ENCODE results near the gene SPTBN1. TPM values are rescaled to one million over a fixed set of nuclear protein-coding genes. Genes with fewer than 3 reads are reported as not detected.

The SPTBN1 gene
- total RNA-seq, 2 donors from 2014 or later, result 179 to 194 TPM

DNA sequence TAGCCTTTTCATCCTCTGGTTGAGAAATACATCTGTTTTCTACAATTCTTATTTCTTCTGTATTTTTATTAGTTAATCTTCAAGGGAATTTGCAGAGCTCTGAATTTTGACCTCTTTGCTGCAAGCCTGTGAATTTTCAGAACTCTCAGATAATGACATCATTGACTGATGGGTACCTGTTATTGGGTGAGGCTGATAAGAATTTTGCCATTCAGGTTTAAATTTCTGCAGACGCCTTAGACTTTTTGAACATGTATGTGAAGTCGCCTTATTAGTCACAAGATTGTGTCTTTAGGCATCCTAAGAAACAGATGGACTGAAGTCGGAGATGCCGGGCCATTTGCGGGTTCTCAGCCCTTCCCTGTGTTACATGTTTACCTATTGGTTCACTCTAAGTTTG lies 82.4 kb downstream of the SPTBN1 start:
- H3K4me1 Mint-ChIP-seq, result peaks cover 10% of the 10 kb centered on the region
- TF ChIP-seq, protein P1, sequence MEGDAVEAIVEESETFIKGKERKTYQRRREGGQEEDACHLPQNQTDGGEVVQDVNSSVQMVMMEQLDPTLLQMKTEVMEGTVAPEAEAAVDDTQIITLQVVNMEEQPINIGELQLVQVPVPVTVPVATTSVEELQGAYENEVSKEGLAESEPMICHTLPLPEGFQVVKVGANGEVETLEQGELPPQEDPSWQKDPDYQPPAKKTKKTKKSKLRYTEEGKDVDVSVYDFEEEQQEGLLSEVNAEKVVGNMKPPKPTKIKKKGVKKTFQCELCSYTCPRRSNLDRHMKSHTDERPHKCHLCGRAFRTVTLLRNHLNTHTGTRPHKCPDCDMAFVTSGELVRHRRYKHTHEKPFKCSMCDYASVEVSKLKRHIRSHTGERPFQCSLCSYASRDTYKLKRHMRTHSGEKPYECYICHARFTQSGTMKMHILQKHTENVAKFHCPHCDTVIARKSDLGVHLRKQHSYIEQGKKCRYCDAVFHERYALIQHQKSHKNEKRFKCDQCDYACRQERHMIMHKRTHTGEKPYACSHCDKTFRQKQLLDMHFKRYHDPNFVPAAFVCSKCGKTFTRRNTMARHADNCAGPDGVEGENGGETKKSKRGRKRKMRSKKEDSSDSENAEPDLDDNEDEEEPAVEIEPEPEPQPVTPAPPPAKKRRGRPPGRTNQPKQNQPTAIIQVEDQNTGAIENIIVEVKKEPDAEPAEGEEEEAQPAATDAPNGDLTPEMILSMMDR (conservative IDR thresholded peaks at IDR 0.05), result no peak
- 91 to 95% methylated on average over 5 of the region's 5 CpGs for WGBS, 2 experiments (ENCODE audit: insufficient coverage in 1 of 2, insufficient read length in 1 of 2)
- no peak overlapping the region for H3K27ac ChIP-seq (ENCODE audit: low read depth, low read length)
- H3K4me3 Mint-ChIP-seq, result no peak overlapping the region
- no peaks in the 10 kb centered on the region for H3K27me3 Mint-ChIP-seq (ENCODE audit: insufficient read depth)
- no peak overlapping the region for H3K4me3 ChIP-seq (ENCODE audit: low read length)
- H3K9me3 Mint-ChIP-seq, result no peaks in the 10 kb centered on the region
- H3K9ac ChIP-seq (ENCODE audit: extremely low read depth, low read length, poor library complexity, severe bottlenecking), result no peak overlapping the region
- H3K27me3 ChIP-seq (ENCODE audit: control insufficient read depth, insufficient read depth, low read length, poor library complexity, severe bottlenecking), result no peaks in the 10 kb centered on the region
- H3K36me3 Mint-ChIP-seq (ENCODE audit: low read depth), result peaks cover 3% of the 10 kb centered on the region
- H3K9me3 ChIP-seq (ENCODE audit: control insufficient read depth, low read length), result no peaks in the 10 kb centered on the region
- no peak overlapping the region for H3K27ac Mint-ChIP-seq
- DNase-seq, result no peak
- no peaks in the 10 kb centered on the region for H3K4me1 ChIP-seq (ENCODE audit: control insufficient read depth, insufficient read depth, low read length)
- H3K36me3 ChIP-seq (ENCODE audit: control insufficient read depth, insufficient read depth, low read length), result no peaks in the 10 kb centered on the region

DNA sequence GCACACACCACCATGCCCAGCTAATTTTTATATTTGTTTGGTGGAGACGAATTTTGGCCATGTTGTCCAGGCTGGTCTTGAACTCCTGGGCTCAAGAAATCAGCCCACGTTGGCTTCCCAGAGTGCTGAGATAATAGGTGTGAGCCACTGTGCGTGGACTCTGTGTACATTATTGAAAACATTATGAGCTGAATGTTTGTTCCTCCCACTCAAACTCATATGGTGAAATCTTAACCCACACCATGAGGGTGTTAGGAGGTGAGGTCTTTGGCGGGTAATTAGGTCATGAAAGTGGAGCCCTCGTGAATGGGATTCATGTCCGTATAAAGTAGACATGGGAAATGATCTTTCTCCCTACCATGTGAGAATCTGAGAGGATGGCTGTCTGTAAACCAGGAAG lies 83.6 kb downstream of the SPTBN1 start:
- Histone ChIP-seq H3K4me3 (ENCODE audit: low read length) (no peak overlapping the region), H3K9me3 (ENCODE audit: control insufficient read depth, low read length) (no peaks in the 10 kb centered on the region), H3K9ac (ENCODE audit: extremely low read depth, low read length, poor library complexity, severe bottlenecking) (no peak overlapping the region), H3K4me1 (ENCODE audit: control insufficient read depth, insufficient read depth, low read length) (no peaks in the 10 kb centered on the region), H3K27me3 (ENCODE audit: control insufficient read depth, insufficient read depth, low read length, poor library complexity, severe bottlenecking) (no peaks in the 10 kb centered on the region), H3K27ac (ENCODE audit: low read depth, low read length) (no peak overlapping the region), H3K36me3 (ENCODE audit: control insufficient read depth, insufficient read depth, low read length) (no peaks in the 10 kb centered on the region)
- TF ChIP-seq, protein P1 (conservative IDR thresholded peaks at IDR 0.05), result no peak
- H3K9me3 Mint-ChIP-seq, result no peaks in the 10 kb centered on the region
- H3K4me1 Mint-ChIP-seq, result peaks cover 7% of the 10 kb centered on the region
- DNase-seq, result no peak
- WGBS, 2 experiments (ENCODE audit: insufficient coverage in 1 of 2, insufficient read length in 1 of 2), result 93 to 100% methylated on average over 2 to 6 of the region's 6 CpGs
- H3K36me3 Mint-ChIP-seq (ENCODE audit: low read depth), result peaks cover 3% of the 10 kb centered on the region
- H3K27me3 Mint-ChIP-seq (ENCODE audit: insufficient read depth), result no peaks in the 10 kb centered on the region
- H3K27ac Mint-ChIP-seq, result peak overlapping the region; percentile 22
- no peak overlapping the region for H3K4me3 Mint-ChIP-seq

DNA sequence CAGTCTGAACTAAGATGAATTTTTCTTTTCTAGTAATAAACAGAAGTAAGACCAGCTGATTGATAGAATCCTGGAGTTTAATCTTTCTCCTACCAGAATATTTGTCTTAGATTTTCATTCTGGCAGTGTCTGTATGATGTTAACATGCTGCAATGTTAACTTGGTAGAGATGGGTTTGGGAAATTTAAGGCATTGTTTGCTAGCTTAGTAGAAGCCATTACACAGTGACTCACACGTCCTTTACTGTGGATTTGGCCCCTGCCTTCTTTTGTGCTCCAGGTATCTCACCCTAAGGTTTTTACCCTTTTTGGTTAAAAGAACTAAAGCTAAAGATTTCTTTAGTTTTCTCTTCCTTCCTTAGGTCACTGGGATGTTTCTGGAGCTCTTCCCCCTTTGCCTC lies 84.1 kb downstream of the SPTBN1 start:
- 82 to 89% methylated on average over 1 of the region's 1 CpG for WGBS, 2 experiments (ENCODE audit: insufficient coverage in 1 of 2, insufficient read length in 1 of 2)
- H3K4me1 ChIP-seq (ENCODE audit: control insufficient read depth, insufficient read depth, low read length), result no peaks in the 10 kb centered on the region
- Mint-ChIP-seq H3K36me3 (ENCODE audit: low read depth) (peaks cover 3% of the 10 kb centered on the region), H3K27ac (peak overlapping the region; percentile 22), H3K27me3 (ENCODE audit: insufficient read depth) (no peaks in the 10 kb centered on the region), H3K9me3 (no peaks in the 10 kb centered on the region), H3K4me1 (peaks cover 6% of the 10 kb centered on the region), H3K4me3 (no peak overlapping the region)
- no peak for DNase-seq
- H3K9ac ChIP-seq (ENCODE audit: extremely low read depth, low read length, poor library complexity, severe bottlenecking), result no peak overlapping the region
- H3K36me3 ChIP-seq (ENCODE audit: control insufficient read depth, insufficient read depth, low read length), result no peaks in the 10 kb centered on the region
- no peaks in the 10 kb centered on the region for H3K27me3 ChIP-seq (ENCODE audit: control insufficient read depth, insufficient read depth, low read length, poor library complexity, severe bottlenecking)
- no peak overlapping the region for H3K4me3 ChIP-seq (ENCODE audit: low read length)
- H3K27ac ChIP-seq (ENCODE audit: low read depth, low read length), result no peak overlapping the region
- no peaks in the 10 kb centered on the region for H3K9me3 ChIP-seq (ENCODE audit: control insufficient read depth, low read length)
- TF ChIP-seq, protein P1 (conservative IDR thresholded peaks at IDR 0.05), result no peak

Data from endodermal cell (in vitro differentiated cells).